H1 (cell line): ENCODE measurements around the gene CACNB1. TPM values are rescaled to one million over a fixed set of nuclear protein-coding genes. Genes with fewer than 3 reads are reported as not detected.

ENCODE experiments used
- CTCF ChIA-PET: fragments of 300-600 bp; sonication (Branson Sonifier 250); formaldehyde crosslinking; loops from one replicate; lab custom pipeline; 2021; ENCODE audit not compliant: partially characterized antibody; lab: Charles Lee
- POLR2A ChIA-PET: fragments of 300-600 bp; sonication (Branson Sonifier 250); formaldehyde crosslinking; loops from one replicate; lab custom pipeline; 2021; ENCODE audit warnings: inconsistent platforms; ENCODE audit not compliant: partially characterized antibody; lab: Charles Lee
- DNase-seq, 2 experiments: peaks; one replicate each; pipeline versions ENCODE4 v3.0.0 to v3.0.0-alpha.2; 2010 to 2022; ENCODE audit warnings: low spot score in 2 of 2, low read depth in 1 of 2, mixed read lengths in 1 of 2
- FAIRE-seq: peaks from 2 replicates; lab custom pipeline; 2011; peaks lifted over from hg19 to GRCh38; lab: Jason Lieb, UNC
- H2AFZ ChIP-seq: 2 replicates; pipeline ENCODE4 v1.8.1; 2012; ENCODE audit warnings: low read length, inconsistent platforms
- H2AK5ac ChIP-seq: 2 replicates; pipeline ENCODE4 v1.6.1; 2013; ENCODE audit warnings: low read depth, low read length
- H2BK120ac ChIP-seq: replicated peaks from 2 replicates; pipeline ENCODE3; 2013; ENCODE audit warnings: low read depth, low read length, inconsistent platforms
- H2BK12ac ChIP-seq: 2 replicates; pipeline ENCODE4 v1.6.1; 2013; ENCODE audit warnings: low read depth, low read length
- H2BK15ac ChIP-seq: 2 replicates; pipeline ENCODE4 v1.6.1; 2013; ENCODE audit warnings: low read length
- H2BK20ac ChIP-seq: 2 replicates; pipeline ENCODE4 v1.6.1; 2013; ENCODE audit warnings: low read length
- H2BK5ac ChIP-seq: 2 replicates; pipeline ENCODE4 v1.6.1; 2013; ENCODE audit warnings: low read depth, low read length
- H3K14ac ChIP-seq: 2 replicates; pipeline ENCODE4 v1.6.1; 2013; ENCODE audit warnings: inconsistent platforms; ENCODE audit not compliant: insufficient read length
- H3K18ac ChIP-seq: 2 replicates; pipeline ENCODE4 v1.6.1; 2013; ENCODE audit warnings: low read length; ENCODE audit errors: extremely low read depth
- H3K23ac ChIP-seq: 2 replicates; pipeline ENCODE4 v1.6.1; 2013; ENCODE audit warnings: inconsistent platforms; ENCODE audit not compliant: insufficient read length
- H3K23me2 ChIP-seq: 2 replicates; pipeline ENCODE4 v1.6.1; 2013; ENCODE audit warnings: low read depth, low read length
- H3K27ac ChIP-seq: 2 replicates; pipeline ENCODE4 v1.6.1; 2011; ENCODE audit warnings: low read depth, low read length, inconsistent platforms
- H3K27me3 ChIP-seq, 4 experiments: replicated peaks in 1 of 4; 1 replicate in 1 of 4; 2 replicates in 3 of 4; pipeline versions ENCODE4 v1.6.1 to v1.8.1; 2011 to 2013; ENCODE audit warnings: low read length in 3 of 4, mild to moderate bottlenecking in 3 of 4, inconsistent platforms in 2 of 4, mixed read lengths in 2 of 4, moderate library complexity in 1 of 4; ENCODE audit not compliant: control insufficient read depth in 3 of 4, insufficient read depth in 3 of 4; ENCODE audit errors: extremely low read depth in 1 of 4
- H3K36me3 ChIP-seq, 4 experiments: 2 replicates each; pipeline versions ENCODE4 v1.6.1 to v1.8.1; 2011 to 2013; ENCODE audit warnings: mild to moderate bottlenecking in 4 of 4, low read length in 3 of 4, moderate library complexity in 2 of 4, control low read depth in 1 of 4, inconsistent platforms in 1 of 4; ENCODE audit not compliant: insufficient read depth in 4 of 4, control insufficient read depth in 2 of 4
- H3K4ac ChIP-seq: replicated peaks from 2 replicates; pipeline ENCODE3; 2013; ENCODE audit warnings: low read length, low read depth, mixed read lengths, inconsistent platforms; ENCODE audit not compliant: insufficient read length
- H3K4me1 ChIP-seq, 4 experiments: replicated peaks in 1 of 4; 1 replicate in 1 of 4; 2 replicates in 3 of 4; pipeline versions ENCODE4 v1.6.1 to v1.8.1; 2011 to 2013; ENCODE audit warnings: low read length in 3 of 4, inconsistent platforms in 2 of 4, mixed read lengths in 1 of 4; ENCODE audit not compliant: insufficient read depth in 4 of 4, control insufficient read depth in 3 of 4
- H3K4me2 ChIP-seq, 2 experiments: 2 replicates each; pipeline versions ENCODE4 v1.6.1 to v1.8.1; 2011 to 2013; ENCODE audit warnings: low read depth in 2 of 2, low read length in 2 of 2, control low read depth in 1 of 2, inconsistent platforms in 1 of 2, mild to moderate bottlenecking in 1 of 2; ENCODE audit not compliant: insufficient read depth in 1 of 2
- H3K4me3 ChIP-seq, 4 experiments: fragments of 200-600, 300-600 bp in 1 of 4; sonication (generic), shearing (Covaris generic), sonication (Bioruptor Twin) in 1 of 4; 2 replicates each; pipeline versions ENCODE4 v1.5.1 to v1.8.1; 2011 to 2016; ENCODE audit warnings: low read length in 4 of 4, low read depth in 3 of 4, control low read depth in 2 of 4, inconsistent platforms in 2 of 4, mild to moderate bottlenecking in 2 of 4, mixed read lengths in 1 of 4, moderate library complexity in 1 of 4; ENCODE audit not compliant: insufficient read depth in 2 of 4; ENCODE audit errors: extremely low read depth in 1 of 4
- H3K56ac ChIP-seq: replicated peaks from 2 replicates; pipeline ENCODE3; 2013; ENCODE audit warnings: low read depth, mild to moderate bottlenecking, mixed read lengths, low read length, inconsistent platforms; ENCODE audit not compliant: insufficient read length
- H3K79me1 ChIP-seq: 2 replicates; pipeline ENCODE4 v1.6.1; 2013; ENCODE audit warnings: low read depth, low read length, control low read depth
- H3K79me2 ChIP-seq, 2 experiments: 2 replicates each; pipeline versions ENCODE4 v1.6.1 to v1.8.1; 2012 to 2013; ENCODE audit warnings: low read length in 2 of 2, mild to moderate bottlenecking in 2 of 2, inconsistent platforms in 1 of 2; ENCODE audit not compliant: insufficient read depth in 2 of 2, control insufficient read depth in 1 of 2
- H3K9ac ChIP-seq, 4 experiments: replicated peaks in 1 of 4; 1 replicate in 1 of 4; 2 replicates in 3 of 4; pipeline versions ENCODE4 v1.6.1 to v1.8.1; 2011 to 2013; ENCODE audit warnings: low read depth in 3 of 4, low read length in 3 of 4, control low read depth in 2 of 4, mild to moderate bottlenecking in 2 of 4, moderate library complexity in 2 of 4, inconsistent platforms in 1 of 4; ENCODE audit errors: extremely low read depth in 1 of 4
- H3K9me3 ChIP-seq, 2 experiments: 2 replicates each; pipeline versions ENCODE4 v1.6.1 to v1.8.1; 2012 to 2013; ENCODE audit warnings: mild to moderate bottlenecking in 2 of 2, moderate library complexity in 2 of 2, control low read depth in 1 of 2, inconsistent platforms in 1 of 2, low read depth in 1 of 2, low read length in 1 of 2, mixed read lengths in 1 of 2; ENCODE audit not compliant: insufficient read depth in 2 of 2
- H4K20me1 ChIP-seq, 2 experiments: replicated peaks in 1 of 2; 2 replicates each; pipeline versions ENCODE3 to v1.8.1; 2011 to 2013; ENCODE audit warnings: inconsistent platforms in 2 of 2, low read length in 2 of 2, mild to moderate bottlenecking in 1 of 2; ENCODE audit not compliant: insufficient read depth in 2 of 2, control insufficient read depth in 1 of 2
- H4K5ac ChIP-seq: 2 replicates; pipeline ENCODE4 v1.6.1; 2013; ENCODE audit warnings: low read length, low read depth, mixed read lengths, inconsistent platforms; ENCODE audit not compliant: insufficient read length
- H4K8ac ChIP-seq: 2 replicates; pipeline ENCODE4 v1.8.0; 2013; ENCODE audit warnings: mild to moderate bottlenecking, moderate library complexity, low read length, inconsistent platforms; ENCODE audit not compliant: insufficient read depth; ENCODE audit errors: extremely low read depth
- H4K91ac ChIP-seq: replicated peaks from 2 replicates; pipeline ENCODE3; 2013; ENCODE audit warnings: low read length, mixed read lengths, inconsistent platforms; ENCODE audit not compliant: insufficient read length
- CEBPB ChIP-seq: IDR thresholded peaks from 2 replicates; pipeline ENCODE4 v1.6.1; 2012; ENCODE audit warnings: low read depth, low read length
- TAF1 ChIP-seq: IDR thresholded peaks from 2 replicates; pipeline ENCODE4 v1.6.1; 2011; ENCODE audit warnings: mild to moderate bottlenecking, low read depth, low read length
- WGBS, 2 experiments: shearing (Covaris generic) in 1 of 2; methylation state at CpG; one replicate each; pipeline versions ENCODE4 v1.1.6 to v1.1.7; 2013 to 2015; ENCODE audit warnings: low lambda C conversion rate in 2 of 2, mixed read lengths in 2 of 2, inconsistent platforms in 1 of 2, low coverage in 1 of 2, missing lambda C conversion rate in 1 of 2; ENCODE audit not compliant: insufficient replicate concordance in 2 of 2, insufficient coverage in 1 of 2, insufficient read length in 1 of 2; ENCODE audit errors: extremely low coverage in 1 of 2, missing lambda C conversion rate in 1 of 2; 5-methylcytosine and 5-hydroxymethylcytosine counted together
- polyA plus RNA-seq, 7 experiments: library from polyadenylated mRNA; depleted of rRNA in 3 of 7; stranded (reverse) in 5 of 7; unstranded in 2 of 7; fragments of >200 nt in 5 of 7; fragments of 200-250 nt in 2 of 7; gene quantifications; 1 replicate in 5 of 7; 2 replicates in 1 of 7; 4 replicates in 1 of 7; pipeline versions ENCODE4 v1.2.1 to v1.2.3, GENCODE V29; 2011 to 2013; ENCODE audit warnings: missing spikeins in 2 of 7, mixed read lengths in 2 of 7
- total RNA-seq: library from RNA; stranded (reverse); fragmentation: NEBNext Ultra II Directional; extraction: Animal tissue kit (Norgen Biotek cat#: 25700); gene quantifications from 2 replicates; pipeline ENCODE4 v1.2.1, GENCODE V29; 2021

CACNB1 gene
- total and polyA plus RNA-seq, 2 of the 8 experiments (the other 6 are each of a cell fraction or from before 2014, with no cell fraction given): 7.2 to 17.8 TPM

- Histone ChIP-seq H3K4me3 (peak overlapping the region; percentile 78 to 89 (median 80)), H4K91ac (peak overlapping the region; percentile 26), H2BK20ac (no peak overlapping the region), H3K36me3 (peaks cover 14 to 29% (median 20%) of the 10 kb centered on the region in 4 experiments), H3K27ac (peak overlapping the region; percentile 47; the same call in 1 of the 2 replicates), H3K4me2 (peak overlapping the region; percentile 80 to 82), H3K79me2 (peaks cover 7 to 56% of the 10 kb centered on the region in 2 experiments), H3K23me2 (peaks cover 11% of the 10 kb centered on the region), H2BK15ac (peak overlapping the region; percentile 32; the same call in 1 of the 2 replicates), H4K5ac (peak overlapping the region; percentile 86), H3K14ac (no peak overlapping the region), H3K9me3 (no peaks in the 10 kb centered on the region), H3K27me3 (no peaks in the 10 kb centered on the region), H2AK5ac (no peak overlapping the region), H3K79me1 (peaks cover 10% of the 10 kb centered on the region), H3K9ac (peak overlapping the region in 2 of 4 experiments; percentile 48 to 59; a peak in 3 of 7 replicates), H4K8ac (peak overlapping the region; percentile 69; the same call in 1 of the 2 replicates), H4K20me1 (peaks cover 2 to 20% of the 10 kb centered on the region in 2 experiments), H3K23ac (no peak overlapping the region), H3K4ac (no peak overlapping the region), H2AFZ (no peak overlapping the region), H3K4me1 (peaks cover 4 to 31% (median 23%) of the 10 kb centered on the region in 4 experiments), H2BK120ac (peak overlapping the region; percentile 33), H3K56ac (peak overlapping the region; percentile 32), H2BK5ac (no peak overlapping the region), H3K18ac (no peak overlapping the region; the same call in 1 of the 2 replicates), H2BK12ac (0 out of 2 replicates have a peak overlapping the region, but pooled peaks have one; percentile 52)
- POLR2A ChIA-PET: interaction anchor here (0.7 to 5.0 kb wide), 10 partner anchors 10 to 344 kb away, joined by 3 to 49 read pairs (median 4); partner anchors contain the start of genes ARL5C, MED1 and STAC2
- DNase-seq: no peak
- TF ChIP-seq TAF1: no peak
- peak; percentile 86 for TF ChIP-seq CEBPB
- 71% methylated on average over 4 of the region's 4 CpGs; no CpG with 5 or more reads in 1 of the 2 experiments for whole genome bisulfite sequencing, 2 experiments
- no peak for FAIRE-seq
- CTCF ChIA-PET: interaction anchor here (1.0 to 4.1 kb wide), 5 partner anchors 10 to 46 kb away, joined by 3 to 19 read pairs (median 6); no protein-coding TSS in a partner anchor
Observed at GRCh38 chr17:39198186-39198566, 707 bp upstream of the CACNB1 start.
